ENCODE results near the gene SERPINA1. TPM values are rescaled to one million over a fixed set of nuclear protein-coding genes. Genes with fewer than 3 reads are reported as not detected.

Gene SERPINA1
- total RNA-seq, 1 experiment from 2014 or later, result not detected

DNA sequence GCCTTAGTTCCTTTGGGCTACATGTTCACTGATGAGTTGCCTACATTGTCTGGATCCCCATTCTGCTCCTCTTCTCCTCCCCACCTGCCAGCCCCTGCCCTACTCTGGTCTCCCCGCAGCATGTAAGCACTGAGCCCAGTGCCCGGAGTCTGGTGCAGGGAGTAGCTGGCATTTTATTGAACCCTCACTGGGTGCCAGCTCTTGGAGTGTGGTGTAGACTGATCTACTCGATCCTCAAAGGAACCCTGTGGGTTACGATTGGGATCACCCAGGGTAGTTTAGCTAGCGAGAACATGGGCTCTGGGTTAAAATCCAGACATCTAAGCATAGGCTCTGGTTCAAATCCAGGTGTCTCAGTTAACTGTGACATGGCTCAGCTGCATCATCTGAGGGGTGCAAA, 56.9 kb downstream of the SERPINA1 start:
- no peak overlapping the region for H4K5ac ChIP-seq (ENCODE audit: insufficient read length, low read depth, low read length)
- no CpG with 5 or more reads among the region's 5 CpGs for WGBS (ENCODE audit: extremely low coverage, insufficient read length, low lambda C conversion rate)
- no peak overlapping the region for H3K4me3 Mint-ChIP-seq

More for the DNA sequence above, 56.9 kb downstream of the SERPINA1 start:
- Histone ChIP-seq H3K79me2 (ENCODE audit: insufficient read depth, low read length) (no peaks in the 10 kb centered on the region), H3K23me2 (ENCODE audit: insufficient read length, low read depth, low read length, poor library complexity, severe bottlenecking) (no peaks in the 10 kb centered on the region), H3K23ac (ENCODE audit: insufficient read length, low read depth, low read length) (no peak overlapping the region), H3K79me1 (ENCODE audit: insufficient read depth, low read depth, low read length, poor library complexity, severe bottlenecking) (no peaks in the 10 kb centered on the region), H2BK15ac (ENCODE audit: low read depth, low read length) (no peak overlapping the region), H2AFZ (ENCODE audit: low read length) (no peak overlapping the region), H3K4me2 (ENCODE audit: insufficient read depth, insufficient read length, low read length) (no peak overlapping the region), H3K4me1 (ENCODE audit: insufficient read depth, low read length) (no peaks in the 10 kb centered on the region), H2BK20ac (ENCODE audit: low read depth, low read length, poor library complexity, severe bottlenecking) (no peak overlapping the region), H3K4ac (ENCODE audit: low read depth, low read length) (no peak overlapping the region), H4K91ac (ENCODE audit: insufficient read length, low read depth, low read length) (no peak overlapping the region), H2AK5ac (ENCODE audit: insufficient read length, low read length) (no peak overlapping the region), H3K56ac (ENCODE audit: insufficient read length, low read depth, low read length) (no peak overlapping the region), H4K20me1 (ENCODE audit: control insufficient read depth, insufficient read depth, insufficient read length) (no peaks in the 10 kb centered on the region), H3K18ac (ENCODE audit: insufficient read length, low read depth, low read length) (no peak overlapping the region), H3K9me3 (ENCODE audit: control insufficient read depth, low read depth, low read length) (no peaks in the 10 kb centered on the region), H3K9ac (ENCODE audit: extremely low read depth, insufficient read length, low read length) (no peak overlapping the region), H2BK5ac (ENCODE audit: insufficient read length, low read length) (no peak overlapping the region), H4K8ac (replicated peaks; ENCODE audit: insufficient read length, low read depth, low read length) (no peak overlapping the region), H2BK12ac (ENCODE audit: insufficient read length, low read depth, low read length) (no peak overlapping the region), H2BK120ac (ENCODE audit: low read depth, low read length, poor library complexity, severe bottlenecking) (no peak overlapping the region), H3K27ac (ENCODE audit: insufficient read length, low read depth, low read length) (no peak overlapping the region), H3K14ac (ENCODE audit: insufficient read depth, low read length) (no peak overlapping the region), H3K27me3 (ENCODE audit: insufficient read depth, low read length) (no peaks in the 10 kb centered on the region), H3T11ph (ENCODE audit: low read length) (no peak overlapping the region)
- TF ChIP-seq, protein P1, sequence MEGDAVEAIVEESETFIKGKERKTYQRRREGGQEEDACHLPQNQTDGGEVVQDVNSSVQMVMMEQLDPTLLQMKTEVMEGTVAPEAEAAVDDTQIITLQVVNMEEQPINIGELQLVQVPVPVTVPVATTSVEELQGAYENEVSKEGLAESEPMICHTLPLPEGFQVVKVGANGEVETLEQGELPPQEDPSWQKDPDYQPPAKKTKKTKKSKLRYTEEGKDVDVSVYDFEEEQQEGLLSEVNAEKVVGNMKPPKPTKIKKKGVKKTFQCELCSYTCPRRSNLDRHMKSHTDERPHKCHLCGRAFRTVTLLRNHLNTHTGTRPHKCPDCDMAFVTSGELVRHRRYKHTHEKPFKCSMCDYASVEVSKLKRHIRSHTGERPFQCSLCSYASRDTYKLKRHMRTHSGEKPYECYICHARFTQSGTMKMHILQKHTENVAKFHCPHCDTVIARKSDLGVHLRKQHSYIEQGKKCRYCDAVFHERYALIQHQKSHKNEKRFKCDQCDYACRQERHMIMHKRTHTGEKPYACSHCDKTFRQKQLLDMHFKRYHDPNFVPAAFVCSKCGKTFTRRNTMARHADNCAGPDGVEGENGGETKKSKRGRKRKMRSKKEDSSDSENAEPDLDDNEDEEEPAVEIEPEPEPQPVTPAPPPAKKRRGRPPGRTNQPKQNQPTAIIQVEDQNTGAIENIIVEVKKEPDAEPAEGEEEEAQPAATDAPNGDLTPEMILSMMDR (conservative IDR thresholded peaks at IDR 0.05), result no peak
- Mint-ChIP-seq H3K27ac (peak overlapping the region in 1 of 3 experiments; percentile 89; a peak in 1 of 7 replicates), H3K9me3 (0 out of 5 replicates have a peak, but pooled peaks cover 0 to 2% of the 10 kb centered on the region in 2 experiments), H3K4me1 (peaks cover 2 to 4% of the 10 kb centered on the region in 2 experiments; a peak in 3 of 4 replicates), H3K27me3 (ENCODE audit: low read depth) (no peaks in the 10 kb centered on the region), H3K36me3 (ENCODE audit: insufficient read depth in 1 of 3, low read depth in 3 of 3) (no peaks in the 10 kb centered on the region)
- DNase-seq, result no peak

All from H9 (cell line).